WERI-Rb-1 (cell line): ENCODE measurements around the gene CARF.

Experiments
- DNase-seq: peaks from one replicate; pipeline ENCODE4 v3.0.0-alpha.2; 2020
- H3K27ac ChIP-seq: fragments of 250-450 bp; sonication (Bioruptor Pico); 2 replicates; pipeline ENCODE4 v1.5.1; 2020; ENCODE audit warnings: mild to moderate bottlenecking, moderate library complexity
- H3K27me3 ChIP-seq: fragments of 250-450 bp; sonication (Bioruptor Pico); 2 replicates; pipeline ENCODE4 v1.5.1; 2021; ENCODE audit warnings: mild to moderate bottlenecking, low read depth, moderate library complexity; ENCODE audit not compliant: insufficient read depth, severe bottlenecking
- H3K36me3 ChIP-seq: fragments of 250-450 bp; sonication (Bioruptor Pico); 2 replicates; pipeline ENCODE4 v1.5.1; 2020; ENCODE audit warnings: mild to moderate bottlenecking, moderate library complexity
- H3K4me3 ChIP-seq: 2 replicates; pipeline ENCODE4 v1.5.1; 2011; ENCODE audit warnings: low read depth, mild to moderate bottlenecking, control low read depth, low read length
- H3K9me3 ChIP-seq: fragments of 250-450 bp; sonication (Bioruptor Pico); 2 replicates; pipeline ENCODE4 v1.5.1; 2021; ENCODE audit warnings: mild to moderate bottlenecking, moderate library complexity; ENCODE audit not compliant: severe bottlenecking
- CTCF ChIP-seq: IDR thresholded peaks from 2 replicates; pipeline ENCODE4 v1.5.1; 2011; ENCODE audit warnings: low read depth, mild to moderate bottlenecking, control low read depth, inconsistent platforms, low read length

Gene CARF

GRCh38 chr2:203035879-203036470 lies 123.9 kb downstream of the CARF start:
- TF ChIP-seq CTCF, result no peak
- Histone ChIP-seq H3K9me3 (no peaks in the 10 kb centered on the region), H3K4me3 (no peak overlapping the region), H3K36me3 (no peaks in the 10 kb centered on the region), H3K27me3 (no peaks in the 10 kb centered on the region), H3K27ac (no peak overlapping the region)
- no peak for DNase-seq
